ENCODE data around the gene PTTG1IP.

Gene PTTG1IP

DNA sequence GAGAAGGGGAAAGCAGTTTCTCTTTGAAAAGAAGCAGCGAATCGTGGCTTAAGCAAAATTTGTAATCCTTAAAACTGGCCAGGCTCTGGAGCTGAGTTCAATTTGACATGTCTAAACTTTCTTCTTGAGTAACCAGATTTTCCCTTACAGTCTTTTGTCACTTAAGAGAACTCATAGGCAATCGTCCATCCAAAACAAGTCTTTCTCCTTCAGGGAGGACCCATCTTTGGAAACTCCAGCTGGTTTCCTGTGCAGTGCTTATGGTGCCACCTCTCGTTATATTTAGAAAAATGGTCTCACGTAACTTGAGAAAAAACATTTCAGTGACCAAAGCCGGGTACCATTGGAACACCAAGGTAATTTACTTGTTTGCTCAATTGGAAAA is 1.8 kb upstream of the PTTG1IP start:
- TF ChIP-seq, protein P1, sequence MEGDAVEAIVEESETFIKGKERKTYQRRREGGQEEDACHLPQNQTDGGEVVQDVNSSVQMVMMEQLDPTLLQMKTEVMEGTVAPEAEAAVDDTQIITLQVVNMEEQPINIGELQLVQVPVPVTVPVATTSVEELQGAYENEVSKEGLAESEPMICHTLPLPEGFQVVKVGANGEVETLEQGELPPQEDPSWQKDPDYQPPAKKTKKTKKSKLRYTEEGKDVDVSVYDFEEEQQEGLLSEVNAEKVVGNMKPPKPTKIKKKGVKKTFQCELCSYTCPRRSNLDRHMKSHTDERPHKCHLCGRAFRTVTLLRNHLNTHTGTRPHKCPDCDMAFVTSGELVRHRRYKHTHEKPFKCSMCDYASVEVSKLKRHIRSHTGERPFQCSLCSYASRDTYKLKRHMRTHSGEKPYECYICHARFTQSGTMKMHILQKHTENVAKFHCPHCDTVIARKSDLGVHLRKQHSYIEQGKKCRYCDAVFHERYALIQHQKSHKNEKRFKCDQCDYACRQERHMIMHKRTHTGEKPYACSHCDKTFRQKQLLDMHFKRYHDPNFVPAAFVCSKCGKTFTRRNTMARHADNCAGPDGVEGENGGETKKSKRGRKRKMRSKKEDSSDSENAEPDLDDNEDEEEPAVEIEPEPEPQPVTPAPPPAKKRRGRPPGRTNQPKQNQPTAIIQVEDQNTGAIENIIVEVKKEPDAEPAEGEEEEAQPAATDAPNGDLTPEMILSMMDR (conservative IDR thresholded peaks at IDR 0.05; ENCODE audit: low read depth), result peak; percentile 47
- H3K27ac ChIP-seq, result peak overlapping the region; percentile 97
- DNase-seq (ENCODE audit: low spot score), result no peak
- CTCF ChIA-PET, result interaction anchor here (0.6 to 0.9 kb wide), 6 partner anchors 15 to 254 kb away, joined by 3 to 6 read pairs (median 3); partner anchors contain the start of gene UBE2G2
- POLR2A ChIA-PET (ENCODE audit: low non-redundant PET), result no interaction called here

DNA sequence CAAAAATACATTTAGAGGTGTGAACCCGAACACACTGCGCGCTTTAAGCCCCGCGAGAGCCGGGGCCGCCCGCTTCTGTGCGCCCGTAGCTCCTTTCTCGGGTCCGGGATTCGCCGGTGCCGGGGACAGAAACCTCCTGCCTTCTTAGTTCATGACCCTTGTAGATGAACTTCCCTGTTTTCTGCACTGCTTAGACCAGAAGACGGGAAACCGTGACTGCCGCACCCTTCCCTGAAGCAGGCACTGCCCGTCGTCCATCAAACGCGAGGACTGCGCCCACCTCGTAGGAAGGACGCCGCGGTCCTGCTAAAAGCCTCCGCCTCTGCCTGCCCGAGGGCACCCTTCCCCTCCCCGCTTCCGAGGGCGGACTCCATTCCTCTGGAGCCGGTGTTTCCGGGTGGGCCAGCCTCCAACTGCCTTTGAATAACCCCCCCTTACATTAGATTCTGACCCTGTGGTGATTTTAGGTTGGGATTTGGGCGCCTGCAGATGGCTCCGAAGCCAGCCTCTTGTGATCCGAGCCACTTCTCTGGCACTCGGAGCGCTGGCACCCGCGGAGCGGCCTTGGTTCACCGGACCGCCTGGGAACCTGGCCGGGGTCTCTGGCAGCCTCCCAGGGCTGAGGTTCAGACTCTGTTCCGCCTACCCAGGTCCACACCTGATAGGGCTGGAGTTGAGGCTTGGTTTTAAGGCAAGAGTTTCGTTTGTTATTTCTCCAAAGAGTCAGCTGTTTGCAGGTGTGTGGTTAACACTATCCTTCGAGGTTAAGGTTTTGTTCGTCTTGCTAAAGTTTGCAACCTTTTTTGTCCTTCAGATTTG is 1.2 kb upstream of the PTTG1IP start:
- TF ChIP-seq, protein P1 (conservative IDR thresholded peaks at IDR 0.05; ENCODE audit: low read depth), result no peak
- H3K27ac ChIP-seq, result peak overlapping the region; percentile 97
- CTCF ChIA-PET, result interaction anchor here (0.6 to 1.2 kb wide), 7 partner anchors 18 to 129 kb away, joined by 3 to 6 read pairs (median 3); partner anchors contain the start of gene UBE2G2
- POLR2A ChIA-PET (ENCODE audit: low non-redundant PET), result interaction anchor here (0.6 to 1.5 kb wide), 2 partner anchors 36 to 53 kb away, joined by 4 to 9 read pairs; no protein-coding TSS in a partner anchor
- no peak for DNase-seq (ENCODE audit: low spot score)

DNA sequence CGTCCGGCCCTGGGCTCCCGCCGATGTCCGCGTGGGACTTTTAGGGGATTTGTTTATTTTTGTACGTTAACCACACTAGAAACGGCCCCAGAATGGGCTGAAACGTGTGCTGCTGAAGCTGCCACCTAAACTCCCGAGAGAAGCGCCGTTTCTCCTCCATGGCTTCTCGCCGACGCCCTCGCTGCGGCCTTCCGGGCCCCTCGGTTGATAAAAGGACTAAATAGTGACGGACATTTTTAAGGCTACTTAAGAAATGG is 678 bp upstream of the PTTG1IP start:
- TF ChIP-seq, protein P1 (conservative IDR thresholded peaks at IDR 0.05; ENCODE audit: low read depth), result no peak
- CTCF ChIA-PET, result interaction anchor here (0.6 to 1.2 kb wide), 3 partner anchors 58 to 130 kb away, joined by 3 to 6 read pairs (median 3); no protein-coding TSS in a partner anchor
- DNase-seq (ENCODE audit: low spot score), result no peak
- POLR2A ChIA-PET (ENCODE audit: low non-redundant PET), result interaction anchor here (0.6 to 1.5 kb wide), 2 partner anchors 37 to 54 kb away, joined by 4 to 9 read pairs; no protein-coding TSS in a partner anchor
- peak overlapping the region; percentile 97 for H3K27ac ChIP-seq

DNA sequence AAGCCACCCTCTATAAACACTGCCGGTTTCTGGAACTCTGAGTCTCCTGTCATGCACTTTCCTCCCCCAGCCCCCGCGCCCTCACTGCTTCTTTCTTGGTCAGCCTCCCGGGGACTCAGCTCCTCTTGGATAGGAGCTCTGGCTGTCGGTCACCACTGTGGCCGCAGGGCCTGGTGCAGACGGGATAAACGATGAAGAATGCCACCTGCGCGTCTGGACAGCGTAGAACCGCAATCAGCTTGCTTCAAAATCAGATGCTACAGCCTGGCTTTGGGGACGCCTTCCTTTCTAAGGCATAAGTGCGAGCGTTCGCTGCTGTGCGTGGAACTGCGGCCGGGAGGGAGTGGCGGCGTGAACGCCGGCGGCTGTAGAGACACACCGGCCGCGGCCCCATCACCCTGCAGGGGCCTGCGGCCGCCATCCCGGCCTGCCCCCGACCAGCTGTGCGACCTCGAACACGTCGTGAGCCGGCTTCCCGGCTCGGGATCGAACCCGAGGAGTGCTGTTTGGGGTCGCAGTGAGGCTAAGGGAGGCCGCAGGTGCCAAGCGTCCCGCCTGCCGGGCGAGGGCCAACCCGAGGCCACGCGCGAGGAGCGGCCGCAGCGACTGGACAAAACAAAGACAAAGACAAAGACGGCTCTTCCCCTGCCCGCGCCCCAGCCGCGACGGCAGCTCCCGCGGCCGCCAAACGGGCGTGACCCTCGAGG is 688 bp downstream of the PTTG1IP start:
- no peak for DNase-seq (ENCODE audit: low spot score)
- peak overlapping the region; percentile 97 for H3K27ac ChIP-seq
- ChIA-PET POLR2A (ENCODE audit: low non-redundant PET) (interaction anchor here (1.5 kb wide), 1 partner anchor 38 kb away, joined by 4 read pairs; no protein-coding TSS in a partner anchor), CTCF (interaction anchor here (0.8 to 1.7 kb wide), 4 partner anchors 10 to 72 kb away, joined by 3 to 7 read pairs (median 4); no protein-coding TSS in a partner anchor)
- TF ChIP-seq, protein P1 (conservative IDR thresholded peaks at IDR 0.05; ENCODE audit: low read depth), result no peak

DNA sequence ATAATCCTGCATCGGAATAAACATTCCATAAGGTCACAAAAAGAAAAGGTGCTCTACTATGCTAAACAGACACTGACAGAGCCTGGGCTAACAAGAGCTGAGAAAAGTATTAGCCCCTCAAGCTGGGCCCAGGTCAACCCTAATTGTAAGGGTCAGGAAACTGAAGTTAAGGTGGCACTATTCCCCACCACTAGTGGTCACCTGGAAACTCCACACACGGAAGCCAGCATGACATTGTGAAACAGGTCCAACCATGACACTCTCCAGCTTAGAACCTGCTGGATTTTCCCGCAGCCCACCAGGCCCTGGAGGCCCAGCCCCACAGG is 1.2 kb downstream of the PTTG1IP start:
- no peak for DNase-seq (ENCODE audit: low spot score)
- TF ChIP-seq, protein P1 (conservative IDR thresholded peaks at IDR 0.05; ENCODE audit: low read depth), result no peak
- ChIA-PET POLR2A (ENCODE audit: low non-redundant PET) (no interaction called here), CTCF (interaction anchor here (1.4 to 1.7 kb wide), 3 partner anchors 56 to 71 kb away, joined by 4 to 7 read pairs (median 4); no protein-coding TSS in a partner anchor)
- H3K27ac ChIP-seq, result peak overlapping the region; percentile 97

DNA sequence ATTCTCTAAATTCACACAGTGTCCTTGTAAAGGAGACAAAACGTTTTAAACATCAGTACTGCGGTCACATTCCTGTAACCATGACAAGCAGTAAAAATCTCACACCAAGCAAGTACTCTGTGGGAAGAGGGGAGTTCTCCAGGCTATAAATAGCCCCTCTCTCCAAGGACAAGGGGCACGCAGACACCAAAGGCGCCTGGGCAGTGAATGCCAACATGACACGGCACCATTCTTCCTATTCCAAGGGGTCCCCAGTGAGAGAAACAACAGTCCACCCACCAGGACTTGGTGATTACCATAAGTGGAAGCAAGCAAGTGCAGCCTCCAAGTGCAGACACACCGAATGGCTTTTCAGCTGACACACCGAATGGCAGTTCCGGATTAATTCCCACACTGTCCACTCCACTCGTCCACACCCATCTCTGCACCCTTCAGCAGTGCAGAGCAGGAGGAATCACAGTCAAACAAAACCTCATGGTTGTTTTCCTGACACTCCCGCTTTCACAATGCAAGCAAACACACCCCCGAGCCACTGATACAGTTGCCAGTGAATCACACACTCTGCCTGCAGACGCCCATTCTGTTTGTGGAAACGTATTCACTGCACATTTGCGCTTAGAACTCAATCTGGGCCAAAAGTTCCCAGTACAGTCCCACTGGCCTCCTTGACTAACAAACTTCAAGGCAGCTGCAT is 1.8 kb downstream of the PTTG1IP start:
- CTCF ChIA-PET, result interaction anchor here (1.4 to 1.7 kb wide), 3 partner anchors 56 to 71 kb away, joined by 4 to 7 read pairs (median 4); no protein-coding TSS in a partner anchor
- H3K27ac ChIP-seq, result peak overlapping the region; percentile 97

More for the DNA sequence above, 1.8 kb downstream of the PTTG1IP start:
- POLR2A ChIA-PET (ENCODE audit: low non-redundant PET), result no interaction called here
- TF ChIP-seq, protein P1 (conservative IDR thresholded peaks at IDR 0.05; ENCODE audit: low read depth), result no peak
- peak; percentile 86 for DNase-seq (ENCODE audit: low spot score)
